Measurements from ENCODE around the gene R3HCC1L.

The R3HCC1L gene

DNA sequence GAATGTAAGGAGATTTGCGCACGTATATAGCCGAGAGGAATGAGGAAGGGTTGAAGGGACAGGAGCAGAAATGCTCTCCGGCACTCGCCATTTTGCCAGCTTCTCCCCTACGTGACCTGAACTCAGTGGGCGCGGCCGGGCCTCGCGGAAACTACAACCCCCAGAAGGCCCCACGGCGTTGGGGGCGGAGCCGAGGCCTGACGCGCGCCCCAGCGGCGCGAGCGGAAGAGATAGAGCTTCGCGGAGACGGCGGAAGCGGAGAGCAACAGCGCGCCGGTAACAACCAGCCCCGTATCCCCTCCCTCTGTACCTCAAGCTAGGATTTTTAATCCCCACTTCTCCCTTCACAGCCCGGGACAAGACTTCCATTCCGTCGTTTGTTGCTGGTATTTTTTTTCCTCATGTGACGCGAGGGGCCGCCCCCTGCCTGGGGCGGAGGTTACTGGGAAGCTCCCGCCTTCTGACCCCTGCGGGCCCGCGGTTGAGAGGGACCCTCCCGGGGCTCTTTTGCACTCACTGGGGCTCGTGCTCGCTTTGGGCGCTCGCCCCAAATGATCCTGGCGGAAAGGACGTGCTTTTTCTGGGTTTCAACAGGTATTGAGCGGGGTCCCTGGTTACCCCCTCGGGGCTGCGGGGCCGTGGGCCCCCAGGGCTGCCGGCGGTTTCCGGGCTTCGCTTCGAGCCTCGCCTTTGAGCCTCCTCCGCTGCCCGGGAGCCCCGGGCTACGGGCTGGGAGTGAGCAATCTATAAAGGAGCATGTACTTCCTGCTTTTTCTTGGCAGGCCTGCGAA is at the start of gene R3HCC1L:
Gene R3HCC1L, plus strand, starts transcription at position 227 of the 791 bp plus-strand sequence. CDS start 73,458 bp downstream, outside the sequence.
- DNase-seq (ENCODE audit: low read depth in 2 of 2): peak; percentile 89 to 93

DNA sequence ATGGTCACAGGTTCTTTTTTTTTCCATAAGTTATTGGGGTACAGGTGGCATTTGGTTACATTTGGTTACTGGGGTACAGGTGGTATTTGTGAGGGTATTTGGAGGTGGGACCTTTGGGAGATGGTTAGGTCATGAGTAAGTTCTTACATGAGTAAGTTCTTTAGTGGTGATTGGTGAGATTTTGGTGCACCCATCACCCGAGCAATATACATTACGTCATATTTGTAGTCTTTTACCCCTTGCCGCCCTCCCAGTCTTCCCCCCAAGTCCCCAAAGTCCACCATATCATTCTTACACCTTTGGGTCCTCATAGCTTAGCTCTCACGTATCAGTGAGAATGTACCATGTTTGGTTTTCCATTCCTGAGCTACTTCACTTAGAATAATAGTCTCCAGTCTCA is 49.2 kb upstream of the R3HCC1L start:
- DNase-seq (ENCODE audit: low read depth in 2 of 2): no peak

GRCh38 chr10:98086837-98087708 is 47.4 kb upstream of the R3HCC1L start:
- no peak for DNase-seq (ENCODE audit: low read depth in 2 of 2)

DNA sequence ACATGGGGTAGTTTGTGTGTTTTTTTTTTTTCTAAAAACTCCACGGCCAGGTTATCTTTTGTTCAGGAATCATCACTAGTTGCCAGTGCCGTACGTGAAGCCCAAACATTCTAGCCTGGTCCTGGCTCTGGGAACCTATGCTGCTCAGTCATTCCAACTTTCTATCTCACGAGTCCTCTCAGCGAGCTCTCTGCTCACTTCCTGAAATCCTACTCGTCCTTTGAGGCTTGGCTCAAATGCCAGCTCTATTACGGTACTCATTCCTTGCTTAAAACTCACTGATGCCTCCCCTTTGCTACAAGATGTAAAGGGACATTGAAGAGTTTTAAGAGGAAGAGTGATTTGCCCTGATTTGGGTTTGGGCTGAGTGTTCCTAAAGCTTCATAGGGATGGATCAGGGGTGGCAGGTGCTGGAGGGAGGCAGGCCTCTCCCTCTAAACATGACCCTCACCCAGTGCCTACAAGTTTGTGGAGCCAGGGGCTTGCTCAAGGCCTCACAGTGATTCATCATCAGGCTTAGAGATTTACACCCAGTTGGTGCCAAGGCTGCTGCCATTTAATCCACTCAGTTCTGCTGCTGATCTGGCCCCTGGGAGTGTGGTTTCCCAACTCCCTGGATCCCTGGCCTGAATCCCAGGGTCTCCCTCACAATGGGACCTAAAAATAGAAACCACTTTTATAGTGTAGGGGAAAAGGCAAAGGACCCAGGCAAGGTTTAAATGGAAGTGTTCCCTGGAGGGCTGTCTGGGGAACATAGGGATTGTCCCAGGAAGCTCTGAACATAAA is 46.1 kb upstream of the R3HCC1L start:
- no peak for DNase-seq (ENCODE audit: low read depth in 2 of 2)

GRCh38 chr10:98090822-98091221 is 43.6 kb upstream of the R3HCC1L start:
- DNase-seq (ENCODE audit: low read depth in 2 of 2): no peak

GRCh38 chr10:98096316-98096715 is 38.1 kb upstream of the R3HCC1L start:
- DNase-seq (ENCODE audit: low read depth in 2 of 2): no peak

- DNase-seq (ENCODE audit: low read depth in 2 of 2): no peak
These were observed 37.7 kb upstream of the R3HCC1L start for GRCh38 chr10:98096731-98097130.

DNA sequence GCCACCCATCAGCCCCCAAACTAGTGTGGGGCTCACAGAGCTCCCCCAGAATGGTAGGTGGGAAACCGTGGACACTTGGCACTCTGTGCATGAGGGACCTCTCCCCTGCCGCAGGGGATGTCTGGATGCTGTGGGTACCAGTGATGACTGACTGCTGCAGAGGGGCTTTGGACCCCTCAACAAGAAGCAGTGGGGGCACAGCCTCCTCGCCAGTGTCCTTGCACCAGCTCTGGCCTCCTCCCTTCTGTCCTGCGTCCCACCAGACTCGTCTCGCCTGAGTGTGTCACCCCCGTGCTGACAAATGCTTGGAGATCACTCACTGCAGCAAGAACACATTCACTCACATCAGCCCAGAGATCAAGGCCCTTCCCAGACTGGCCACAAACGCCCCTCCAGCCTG is 37.3 kb upstream of the R3HCC1L start:
- DNase-seq (ENCODE audit: low read depth in 2 of 2): no peak

GRCh38 chr10:98097616-98098015 is 36.8 kb upstream of the R3HCC1L start:
- no peak for DNase-seq (ENCODE audit: low read depth in 2 of 2)

- DNase-seq (ENCODE audit: low read depth in 2 of 2): no peak
These were observed 36.2 kb upstream of the R3HCC1L start for GRCh38 chr10:98098247-98098646.

GRCh38 chr10:98100476-98100875 is 34.0 kb upstream of the R3HCC1L start:
- no peak for DNase-seq (ENCODE audit: low read depth in 2 of 2)

GRCh38 chr10:98101366-98101765 is 33.1 kb upstream of the R3HCC1L start:
- no peak for DNase-seq (ENCODE audit: low read depth in 2 of 2)

GRCh38 chr10:98104125-98104524 is 30.3 kb upstream of the R3HCC1L start:
- DNase-seq (ENCODE audit: low read depth in 2 of 2): no peak

DNA sequence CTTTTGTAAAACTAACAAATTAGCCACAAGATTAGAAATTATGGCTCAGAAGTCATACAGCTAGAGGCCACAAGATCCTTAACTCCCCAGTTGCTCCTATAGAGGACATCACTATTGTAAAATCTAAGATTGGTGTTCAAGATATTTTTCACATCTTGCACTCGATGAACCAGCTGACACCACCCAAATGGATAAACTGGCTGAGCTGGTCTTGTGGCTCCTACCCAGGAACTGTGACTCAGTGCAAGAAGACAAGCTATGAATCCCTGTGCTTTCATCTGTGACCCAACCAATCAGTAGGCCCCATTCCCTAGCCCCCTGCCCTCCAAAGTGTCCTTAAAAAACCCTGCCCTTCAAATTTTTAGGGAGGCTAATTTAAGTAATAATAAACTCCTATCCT is 27.9 kb upstream of the R3HCC1L start:
- DNase-seq (ENCODE audit: low read depth in 2 of 2): no peak

DNA sequence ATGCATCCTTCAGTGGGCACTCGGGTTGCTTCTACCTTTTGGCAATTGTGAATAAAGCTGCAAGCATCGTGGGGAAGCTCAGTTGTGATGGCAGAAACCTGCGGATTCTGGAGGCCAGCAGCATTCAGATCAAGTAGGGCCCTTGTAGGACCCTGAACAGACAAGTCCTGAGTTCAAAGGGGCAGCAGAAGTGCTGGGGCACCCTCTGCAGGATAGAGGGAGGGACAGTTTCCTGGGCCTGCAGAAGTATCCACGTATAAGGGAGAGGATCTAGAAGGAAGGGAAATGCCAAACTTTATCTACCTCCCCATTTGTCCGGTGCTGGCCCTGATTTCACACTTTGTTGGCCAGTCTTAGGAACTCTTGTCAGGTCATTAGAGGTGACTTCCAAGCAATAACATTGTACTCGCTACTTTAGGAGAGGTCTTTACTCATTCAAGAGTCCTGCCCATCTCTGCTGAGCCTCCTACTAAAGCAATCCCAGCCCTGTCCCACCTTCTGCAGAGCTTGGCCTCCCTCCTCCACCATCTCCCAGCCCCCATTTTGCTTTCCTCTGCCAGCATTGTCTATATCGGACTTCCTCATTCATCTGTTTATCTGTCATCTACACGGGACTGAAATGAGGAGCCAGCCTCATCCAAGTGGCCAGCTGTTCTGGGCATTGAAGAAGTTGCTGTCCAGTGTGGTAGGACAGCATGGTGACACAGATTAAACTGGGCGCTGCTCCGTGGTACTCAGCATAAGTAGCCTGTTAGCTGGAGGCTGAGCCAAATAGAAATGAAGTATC is 26.6 kb upstream of the R3HCC1L start:
- no peak for DNase-seq (ENCODE audit: low read depth in 2 of 2)

- DNase-seq (ENCODE audit: low read depth in 2 of 2): no peak
These were observed 24.1 kb upstream of the R3HCC1L start for GRCh38 chr10:98110356-98110755.

DNA sequence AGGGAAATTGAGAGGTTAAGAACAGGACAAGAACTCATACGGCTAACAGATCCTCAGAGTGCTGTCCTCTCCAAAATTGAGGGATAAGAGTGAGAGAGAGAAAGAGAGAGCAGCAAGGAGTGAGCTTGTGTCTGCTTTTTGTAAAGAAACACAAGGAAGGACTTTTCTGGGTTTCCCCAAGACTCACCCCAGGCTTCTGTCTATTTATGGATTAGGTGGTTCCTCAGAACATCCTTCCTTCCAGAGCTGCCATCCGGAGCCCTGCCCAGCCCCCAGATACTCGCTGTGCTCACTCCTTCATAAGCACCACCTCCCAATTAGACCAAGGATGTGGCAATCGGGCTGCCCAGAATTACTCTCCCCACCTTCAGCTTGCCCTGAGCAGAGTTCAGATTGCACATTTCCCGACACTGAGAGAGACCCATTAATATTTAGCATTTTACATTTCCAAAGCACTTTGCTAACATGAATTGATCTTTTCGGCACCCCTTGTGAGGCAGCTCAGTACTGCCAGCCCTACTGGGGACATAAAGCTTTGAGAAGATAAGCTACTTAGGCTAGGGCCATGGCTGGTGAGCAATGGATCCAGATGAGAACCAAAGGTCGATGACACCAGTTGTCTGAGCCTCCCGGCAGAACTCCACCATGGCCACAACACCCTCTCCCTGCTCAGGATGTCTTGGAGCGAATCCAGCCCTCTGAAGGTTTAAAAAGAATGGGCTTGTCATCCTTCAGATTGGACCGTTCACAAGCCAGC is 19.2 kb upstream of the R3HCC1L start:
- no peak for DNase-seq (ENCODE audit: low read depth in 2 of 2)

- DNase-seq (ENCODE audit: low read depth in 2 of 2): no peak
These were observed 14.6 kb upstream of the R3HCC1L start for GRCh38 chr10:98119891-98120290.

DNA sequence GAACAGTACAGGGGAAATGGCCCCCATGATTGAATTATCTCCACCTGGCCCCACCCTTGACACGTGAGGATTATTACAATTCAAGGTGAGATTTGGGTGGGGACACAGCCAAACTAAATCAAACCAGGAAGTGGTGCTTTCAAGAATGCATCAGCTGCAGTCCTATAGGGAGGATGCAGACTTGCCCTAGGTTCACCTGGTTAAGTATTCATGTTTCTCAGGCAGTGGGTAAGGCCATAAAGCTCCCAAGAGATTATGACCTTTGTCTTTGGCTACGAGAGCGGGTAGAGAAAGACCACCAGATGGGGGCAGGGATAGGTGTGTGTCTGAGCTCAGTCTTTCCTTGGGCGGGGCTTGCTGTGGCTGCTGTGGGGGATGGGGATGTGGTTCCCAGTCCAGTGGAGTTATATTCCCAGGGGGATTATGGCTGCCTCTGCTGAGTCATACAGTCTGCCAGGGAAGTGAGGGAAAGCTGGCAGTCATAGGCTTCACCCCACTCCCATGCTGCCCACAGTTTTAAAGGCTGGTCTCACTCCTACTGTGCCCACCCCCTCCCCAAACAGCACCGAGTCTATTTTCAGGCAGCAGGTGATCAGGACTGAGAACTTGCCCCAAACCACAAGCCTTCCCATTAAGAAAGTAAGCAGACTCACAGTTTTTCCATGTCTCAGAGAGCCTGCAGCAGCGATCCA is 8.4 kb upstream of the R3HCC1L start:
- DNase-seq (ENCODE audit: low read depth in 2 of 2): no peak

DNA sequence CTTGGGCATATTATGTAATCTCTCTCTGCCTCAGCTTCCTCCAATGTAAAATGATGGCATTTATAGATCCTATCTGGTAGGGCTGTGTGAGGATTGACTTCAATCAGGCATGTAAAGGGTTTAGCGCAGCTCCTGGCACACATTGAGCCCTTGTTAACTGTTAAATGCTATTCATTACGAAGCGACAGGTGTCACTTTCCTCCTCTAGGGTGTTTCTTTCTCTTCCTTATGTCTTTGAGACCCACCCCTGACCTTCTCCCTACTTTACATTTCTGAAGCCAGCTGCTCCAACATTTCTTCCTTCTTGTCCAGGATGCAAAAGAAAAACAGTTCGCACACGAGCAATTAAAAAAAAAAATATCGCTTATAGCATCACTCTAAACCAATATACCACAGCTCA is 5.7 kb upstream of the R3HCC1L start:
- no peak for DNase-seq (ENCODE audit: low read depth in 2 of 2)

All from stimulated activated CD4-positive, alpha-beta T cell treated with anti-CD3 and anti-CD28 coated beads, Interleukin-1b, Interleukin-23, amount 100 ng/mL, for 4 hours (primary cell).